Glomerular endothelial cell (primary cell): ENCODE data around the gene PRODH. TPM values are rescaled to one million over a fixed set of nuclear protein-coding genes. Genes with fewer than 3 reads are reported as not detected.
"Not testable (repeated sequence)": the region's sequence is repeated elsewhere in the genome, so short reads cannot be mapped to it uniquely, and the experiment has no call there.

Experiments
- DNase-seq: peaks from one replicate; pipeline ENCODE4 v3.0.0-alpha.2; 2011; ENCODE audit warnings: low read depth, low spot score; ENCODE audit errors: extremely low read depth
- total RNA-seq: library from RNA; depleted of rRNA; stranded (reverse); fragments of >200 nt; gene quantifications from 2 replicates; pipeline ENCODE4 v1.2.3, GENCODE V29; 2015

Gene PRODH, protein sequence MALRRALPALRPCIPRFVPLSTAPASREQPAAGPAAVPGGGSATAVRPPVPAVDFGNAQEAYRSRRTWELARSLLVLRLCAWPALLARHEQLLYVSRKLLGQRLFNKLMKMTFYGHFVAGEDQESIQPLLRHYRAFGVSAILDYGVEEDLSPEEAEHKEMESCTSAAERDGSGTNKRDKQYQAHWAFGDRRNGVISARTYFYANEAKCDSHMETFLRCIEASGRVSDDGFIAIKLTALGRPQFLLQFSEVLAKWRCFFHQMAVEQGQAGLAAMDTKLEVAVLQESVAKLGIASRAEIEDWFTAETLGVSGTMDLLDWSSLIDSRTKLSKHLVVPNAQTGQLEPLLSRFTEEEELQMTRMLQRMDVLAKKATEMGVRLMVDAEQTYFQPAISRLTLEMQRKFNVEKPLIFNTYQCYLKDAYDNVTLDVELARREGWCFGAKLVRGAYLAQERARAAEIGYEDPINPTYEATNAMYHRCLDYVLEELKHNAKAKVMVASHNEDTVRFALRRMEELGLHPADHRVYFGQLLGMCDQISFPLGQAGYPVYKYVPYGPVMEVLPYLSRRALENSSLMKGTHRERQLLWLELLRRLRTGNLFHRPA
- total RNA-seq = 1.0 TPM in 1 of 2 replicates, not detected in the other

GRCh38 chr22:18935889-18936529 is at the start of gene PRODH:
TSS of gene PRODH (minus strand) at chr22:18936293. CDS start at chr22:18936287, 6 bp downstream.
- DNase-seq = no peak

DNA sequence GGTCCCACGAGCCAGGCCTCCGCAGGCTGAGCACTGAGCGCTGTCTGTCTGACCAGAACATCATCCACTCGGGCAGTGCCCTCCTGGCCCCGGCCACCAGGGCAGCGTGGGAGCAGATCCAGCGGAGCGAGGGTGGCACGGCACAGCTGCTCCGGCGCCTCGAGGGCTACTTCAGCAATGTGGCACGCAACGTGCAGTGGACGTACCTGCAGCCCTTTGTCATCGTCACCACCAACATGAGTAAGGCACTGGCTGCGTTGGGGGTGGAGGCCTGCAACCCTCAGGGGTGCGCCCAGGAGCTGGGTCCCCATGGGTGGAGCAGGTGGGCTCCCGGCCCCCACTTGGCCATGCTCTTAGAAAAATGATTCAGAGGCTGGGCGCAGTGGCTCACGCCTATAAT is 49.7 kb upstream of the PRODH start:
- DNase-seq = no peak

- DNase-seq = no peak
Observed at GRCh38 chr22:18984564-18984963, 48.5 kb upstream of the PRODH start.

- DNase-seq = no peak
Observed at GRCh38 chr22:18983120-18983651, 47.1 kb upstream of the PRODH start.

DNA sequence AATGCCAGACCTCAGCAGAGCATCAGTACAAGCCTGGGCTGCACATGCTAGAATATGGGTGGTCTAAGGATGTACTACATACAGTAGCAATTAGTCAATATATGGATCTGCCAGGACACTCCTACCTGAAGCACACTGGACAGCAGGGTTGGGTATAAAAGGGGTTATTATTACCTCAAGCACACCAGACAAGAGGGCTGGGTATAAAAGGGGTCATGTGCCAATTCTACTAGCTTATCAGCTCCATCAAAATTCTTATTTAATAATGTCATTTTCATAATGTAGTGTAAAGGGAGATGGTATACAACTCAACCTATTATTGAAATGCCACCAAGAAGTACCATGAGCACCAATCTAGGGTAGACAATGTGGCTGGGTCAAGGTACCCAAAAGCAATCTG is 44.7 kb upstream of the PRODH start:
- no peak for DNase-seq

GRCh38 chr22:18979957-18980356 is 43.9 kb upstream of the PRODH start:
- no peak for DNase-seq

DNA sequence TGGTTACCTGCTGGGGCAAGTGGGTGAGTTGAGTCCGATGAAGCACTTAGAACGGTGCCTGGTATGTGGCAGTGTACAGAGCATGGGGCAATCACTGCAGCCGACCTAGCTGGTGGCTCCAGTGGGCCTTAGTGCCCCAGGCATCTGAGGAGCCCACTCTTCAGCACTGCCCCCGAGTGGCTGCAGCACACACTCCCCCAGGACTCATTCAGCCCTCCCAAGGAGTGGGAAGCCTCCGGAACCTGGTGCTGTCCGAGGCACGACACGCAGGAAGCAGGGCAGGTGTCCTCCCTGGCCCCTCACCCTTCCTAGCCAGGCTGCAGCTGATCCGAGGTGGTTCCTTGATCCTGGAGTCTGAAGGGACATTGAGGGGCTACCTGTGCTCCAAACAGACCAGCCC is 42.4 kb upstream of the PRODH start:
- no peak for DNase-seq

- no peak for DNase-seq
Observed at GRCh38 chr22:18977824-18978425, 41.8 kb upstream of the PRODH start.

GRCh38 chr22:18976197-18976751 is 40.2 kb upstream of the PRODH start:
- no peak for DNase-seq

- DNase-seq = no peak
Observed at GRCh38 chr22:18975434-18976196, 39.5 kb upstream of the PRODH start.

GRCh38 chr22:18974477-18975180 is 38.5 kb upstream of the PRODH start:
- no peak for DNase-seq

DNA sequence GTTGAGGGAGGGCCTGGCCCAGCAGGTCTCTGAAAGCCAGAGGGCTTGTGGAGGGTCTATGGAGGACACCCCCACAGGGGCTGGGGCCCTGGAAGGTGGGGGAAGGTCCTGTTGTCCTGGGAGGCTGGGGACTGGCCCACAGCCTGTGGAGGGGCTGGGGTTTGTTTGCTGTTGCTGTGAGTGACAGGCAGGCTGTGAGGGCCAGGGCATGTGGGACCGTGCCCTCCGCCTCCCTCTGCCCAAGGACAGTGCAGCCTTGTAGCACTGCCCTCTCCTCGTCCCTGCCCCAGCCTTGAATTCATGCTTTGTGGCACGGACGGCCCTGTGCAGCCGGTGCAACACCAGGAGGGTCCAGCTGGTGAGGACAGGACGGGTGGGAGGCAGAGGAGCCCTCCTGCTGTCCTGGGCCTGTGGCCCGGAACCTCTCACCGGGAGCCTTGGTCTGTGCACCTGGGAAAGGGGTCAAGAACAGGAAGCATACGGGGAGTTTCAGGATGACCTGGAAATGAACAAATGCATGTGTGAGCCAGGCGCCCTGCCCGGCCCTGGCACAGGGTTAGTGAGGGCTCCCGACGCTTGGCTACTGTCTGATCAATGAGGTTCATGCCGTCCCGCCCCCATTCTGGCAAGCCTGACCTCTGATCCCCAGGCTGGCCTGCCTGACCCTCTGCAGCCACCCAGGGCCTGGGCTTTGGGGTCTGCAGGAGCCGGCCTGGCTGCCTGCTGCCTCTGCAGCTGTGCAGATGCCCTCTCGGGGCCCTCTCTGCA is 37.4 kb upstream of the PRODH start:
- DNase-seq = no peak

- not testable (repeated sequence) for DNase-seq
Observed at GRCh38 chr22:18972591-18972990, 36.5 kb upstream of the PRODH start.

DNA sequence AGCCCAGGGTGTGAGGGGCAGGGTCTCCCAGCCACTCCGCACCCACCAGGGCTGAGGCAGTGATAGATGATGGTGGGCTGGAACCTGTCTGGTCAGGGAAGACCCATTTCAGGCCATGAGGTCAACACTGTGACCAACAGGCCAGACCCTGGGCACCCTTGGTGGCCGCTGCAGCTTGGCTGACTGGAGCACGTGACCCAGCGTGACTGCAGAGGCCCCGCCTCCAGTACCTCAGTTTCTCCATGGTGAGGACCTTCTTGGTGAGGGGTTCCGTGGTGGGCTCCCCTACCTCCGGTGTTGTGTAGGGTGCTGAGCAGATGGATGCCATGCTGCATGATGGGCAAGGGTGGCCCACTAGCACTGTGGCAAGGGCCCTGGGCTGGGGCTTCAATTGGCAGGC is 35.9 kb upstream of the PRODH start:
- not testable (repeated sequence) for DNase-seq

DNA sequence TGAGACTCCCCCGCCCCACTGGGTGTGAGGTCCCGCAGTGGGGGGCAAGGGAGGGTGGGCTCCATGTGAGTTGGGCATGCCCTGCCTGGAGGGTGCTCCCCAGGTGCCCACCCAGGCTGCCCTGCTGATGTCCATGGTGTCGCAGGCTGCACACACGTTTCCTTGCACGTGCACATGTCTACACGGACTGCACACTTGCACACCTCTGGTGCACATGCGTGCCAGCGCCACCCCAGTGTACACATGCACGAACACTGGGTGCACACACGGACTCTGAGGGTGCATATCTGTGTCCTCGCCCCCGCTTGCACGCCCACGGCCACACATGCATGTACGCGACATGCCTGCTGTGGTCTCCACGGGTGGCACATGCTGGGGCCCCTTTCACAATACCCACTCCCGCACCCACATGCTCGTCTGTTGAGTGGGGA is 35.2 kb upstream of the PRODH start:
- no peak for DNase-seq

DNA sequence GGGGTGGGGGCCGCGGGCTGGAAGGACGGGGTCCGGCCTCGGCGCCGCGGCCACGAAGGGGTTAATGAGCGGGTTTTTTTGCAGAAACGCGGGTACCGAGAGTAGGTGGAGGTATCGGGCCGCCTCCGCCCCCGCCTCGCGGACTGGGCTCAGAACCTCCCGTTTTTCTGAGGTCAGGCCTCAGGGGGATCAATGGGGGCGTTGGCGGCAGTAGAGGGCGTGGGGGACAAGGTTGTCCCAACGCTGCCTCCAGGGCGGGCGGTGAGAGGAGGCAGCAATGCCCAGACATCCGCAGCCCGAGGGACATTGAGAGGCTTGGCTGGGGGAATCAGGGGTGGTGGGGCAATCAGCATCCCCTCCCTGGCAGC is 34.8 kb upstream of the PRODH start:
- DNase-seq = no peak

DNA sequence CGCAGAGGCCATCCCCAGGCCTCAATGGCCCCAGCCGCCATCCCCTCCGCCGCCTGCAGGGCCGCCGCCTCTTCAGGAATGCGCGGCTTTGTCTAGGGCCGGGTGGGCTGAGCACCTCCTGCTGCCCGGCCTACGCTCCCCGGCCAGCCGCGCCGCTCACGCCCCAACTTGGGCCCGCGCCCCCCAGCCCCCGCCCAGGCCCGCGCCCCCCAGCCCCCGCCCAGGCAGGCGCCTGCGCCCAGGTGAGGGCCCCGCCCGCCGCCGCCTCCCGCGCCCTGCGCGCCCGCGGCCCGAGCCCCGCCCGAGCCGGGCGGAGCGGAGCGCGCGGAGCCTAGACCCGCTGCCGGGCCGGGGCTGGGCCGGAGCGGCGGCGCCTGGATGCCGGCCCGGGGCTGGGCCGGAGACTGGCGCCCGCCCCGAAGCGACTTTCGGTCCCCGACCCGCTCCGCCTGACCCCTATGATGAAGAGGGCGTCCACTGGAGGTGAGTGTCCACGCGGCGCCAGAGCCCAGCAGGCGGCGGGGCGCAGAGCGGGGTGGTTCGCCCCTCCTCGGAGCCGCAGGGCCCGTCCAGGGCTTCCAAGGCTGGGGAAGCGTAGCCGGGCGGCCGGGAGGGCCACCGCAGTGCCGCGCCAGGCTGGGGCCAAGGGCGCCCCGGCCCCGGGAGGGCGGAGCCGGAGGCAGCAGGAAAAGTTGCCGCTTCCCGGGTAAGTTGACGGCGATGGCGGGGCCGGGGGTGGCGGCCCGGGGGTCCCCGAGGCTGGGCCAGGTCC is 34.3 kb upstream of the PRODH start:
- DNase-seq = no peak
